GM21381 (cell line): ENCODE results near the gene C3orf52.
"Not testable (repeated sequence)": the region's sequence is repeated elsewhere in the genome, so short reads cannot be mapped to it uniquely, and the experiment has no call there.

Experiments used
- ATAC-seq: cut with Tn5 transposase; IDR thresholded peaks from one replicate; pipeline ENCODE4 v1.9.1; 2021; ENCODE audit warnings: mild to moderate bottlenecking, moderate library complexity; ENCODE audit not compliant: unreplicated experiment

Gene C3orf52, protein sequence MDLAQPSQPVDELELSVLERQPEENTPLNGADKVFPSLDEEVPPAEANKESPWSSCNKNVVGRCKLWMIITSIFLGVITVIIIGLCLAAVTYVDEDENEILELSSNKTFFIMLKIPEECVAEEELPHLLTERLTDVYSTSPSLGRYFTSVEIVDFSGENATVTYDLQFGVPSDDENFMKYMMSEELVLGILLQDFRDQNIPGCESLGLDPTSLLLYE

DNA sequence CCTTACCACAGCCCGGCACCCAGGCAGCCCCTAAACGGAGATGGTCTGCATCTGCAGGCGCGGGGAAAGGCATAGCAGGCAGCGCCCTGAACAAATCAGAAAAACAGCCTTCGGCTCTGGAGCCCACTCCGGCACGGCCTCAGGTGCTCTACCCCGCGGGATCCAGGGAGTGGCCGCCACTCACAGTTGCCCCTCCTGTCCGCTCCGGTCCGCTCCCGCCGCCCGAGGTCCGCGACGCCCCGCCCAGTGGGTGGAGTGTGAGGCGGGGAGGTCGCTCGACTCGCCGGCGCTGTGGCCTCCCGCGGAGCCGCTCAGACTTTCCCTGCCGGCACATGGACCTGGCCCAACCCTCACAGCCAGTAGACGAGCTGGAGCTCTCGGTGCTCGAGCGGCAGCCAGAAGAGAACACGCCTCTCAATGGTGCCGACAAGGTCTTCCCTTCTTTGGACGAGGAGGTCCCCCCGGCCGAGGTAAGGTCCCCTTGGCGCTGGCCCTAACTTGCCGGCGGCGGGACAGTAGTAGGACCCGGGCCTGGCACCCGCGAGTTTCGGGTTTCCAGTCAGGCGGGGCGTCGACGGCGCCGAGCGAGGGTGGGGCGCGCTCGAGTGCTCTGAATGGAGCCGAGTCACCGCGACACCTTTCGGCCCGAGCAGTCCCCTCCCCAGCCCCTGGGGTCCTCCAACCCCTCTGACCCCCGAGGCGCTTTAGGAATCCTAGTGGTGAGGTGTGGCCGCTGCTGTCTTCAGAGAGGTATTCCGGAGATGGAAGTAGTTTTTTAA lies at the start of gene C3orf52:
Gene C3orf52 (plus strand): TSS at position 314 of the 779 bp plus-strand sequence. CDS start 19 bp downstream, at position 333.
- ATAC-seq: peak; percentile 79

DNA sequence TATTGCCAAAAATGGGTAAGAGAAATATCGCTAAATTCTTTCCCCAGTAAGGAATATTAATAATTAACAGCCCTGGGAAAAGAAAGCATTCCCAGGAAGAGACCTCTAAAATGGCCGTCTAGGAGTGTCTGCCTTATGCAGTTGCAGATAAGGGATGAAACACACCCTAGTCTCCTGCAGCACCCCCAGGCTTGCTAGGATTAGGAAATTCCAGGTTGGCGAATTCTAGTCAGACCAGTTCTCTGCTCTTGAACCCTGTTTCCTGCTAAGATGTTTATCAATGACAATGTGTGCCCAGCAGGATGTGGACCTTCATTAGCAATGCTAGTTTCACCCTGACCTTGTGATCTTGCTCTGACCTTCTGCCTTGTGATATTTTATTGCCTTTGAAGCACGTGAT lies 49.0 kb upstream of the C3orf52 start:
- not testable (repeated sequence) for ATAC-seq

DNA sequence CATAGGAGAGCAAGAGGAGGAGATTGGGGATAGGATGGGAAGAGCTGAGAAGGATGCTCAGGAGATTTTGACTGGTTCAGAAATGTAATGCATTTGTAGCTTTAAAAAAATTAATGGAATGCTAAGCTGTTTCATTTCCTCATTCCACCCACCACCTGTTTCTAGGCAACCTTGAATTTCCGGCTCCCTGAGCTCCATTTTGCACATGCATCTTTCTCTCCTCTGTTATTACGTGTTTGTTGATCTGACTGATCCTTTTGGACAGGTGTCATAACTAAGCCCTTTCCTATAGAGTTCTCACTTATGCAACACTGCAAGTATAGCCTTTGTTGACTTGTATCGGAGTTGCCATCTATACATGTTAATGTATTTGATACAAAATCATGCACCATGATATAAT lies 47.3 kb upstream of the C3orf52 start:
- ATAC-seq: no peak

DNA sequence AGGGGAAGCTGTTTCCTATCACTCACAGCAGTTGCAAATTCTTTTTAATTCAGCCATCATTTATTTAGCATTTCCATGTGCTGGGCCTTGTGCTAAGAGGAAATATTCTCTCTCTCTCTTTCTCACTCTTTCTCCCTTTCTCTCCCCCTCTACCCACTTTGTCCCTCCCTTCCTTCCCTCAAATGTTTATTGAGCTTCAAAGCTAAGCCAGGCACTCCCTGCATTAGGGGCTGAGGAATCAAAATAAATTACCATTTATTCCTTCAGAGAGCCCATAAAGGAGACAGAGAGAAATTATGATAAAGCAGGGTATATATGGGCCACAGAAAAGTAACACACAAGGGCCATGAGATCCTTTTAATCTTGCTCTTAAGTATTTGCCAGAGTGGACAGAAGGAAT lies 44.9 kb upstream of the C3orf52 start:
- ATAC-seq: no peak

DNA sequence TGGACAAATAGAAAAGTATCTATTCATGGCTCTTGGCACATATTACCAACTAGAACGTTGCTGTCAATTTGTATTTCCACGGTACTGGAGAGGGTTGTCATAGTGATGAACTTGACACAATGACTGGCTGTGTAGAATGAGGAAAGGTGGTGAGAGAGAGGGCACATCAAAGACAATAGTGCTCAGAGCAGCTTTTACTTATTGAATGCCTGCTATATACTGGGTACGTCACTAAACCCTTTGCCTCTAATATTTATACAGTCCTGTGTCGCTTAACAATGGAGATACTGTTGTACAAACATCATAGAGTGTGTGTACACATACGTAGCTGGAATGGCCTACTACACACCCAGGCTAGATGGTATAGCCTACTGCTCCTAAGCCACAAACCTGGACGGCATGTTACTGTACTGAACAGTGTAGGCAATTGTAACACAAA lies 43.3 kb upstream of the C3orf52 start:
- no peak for ATAC-seq

DNA sequence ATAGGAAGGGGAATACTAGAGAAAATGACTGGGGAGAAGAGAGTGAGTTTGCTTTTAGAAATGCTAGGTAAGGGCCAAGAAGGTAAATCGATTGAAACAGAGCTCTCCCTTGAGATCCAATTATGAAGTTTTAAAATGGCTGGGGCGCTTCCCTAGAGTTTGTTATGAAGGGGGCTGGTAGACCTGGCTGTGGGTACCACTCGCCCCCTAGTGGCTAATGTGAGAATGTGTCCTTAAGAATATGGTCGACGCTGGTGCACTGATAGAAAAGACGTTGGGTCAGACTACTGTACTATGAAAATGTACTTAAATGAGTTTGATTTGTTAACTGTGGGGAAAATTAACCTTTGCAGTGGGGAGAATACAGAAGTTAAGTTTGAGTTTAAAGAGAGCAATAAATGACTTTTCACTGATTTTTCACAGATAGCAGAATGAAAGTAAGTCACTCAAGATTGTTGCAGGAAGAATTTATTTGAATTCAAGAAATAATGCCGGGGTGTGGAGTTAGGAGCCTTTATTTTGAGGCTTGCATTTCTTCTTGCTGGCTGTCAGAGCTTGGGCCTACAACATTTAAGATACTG lies 42.5 kb upstream of the C3orf52 start:
- ATAC-seq: peak; percentile 83

DNA sequence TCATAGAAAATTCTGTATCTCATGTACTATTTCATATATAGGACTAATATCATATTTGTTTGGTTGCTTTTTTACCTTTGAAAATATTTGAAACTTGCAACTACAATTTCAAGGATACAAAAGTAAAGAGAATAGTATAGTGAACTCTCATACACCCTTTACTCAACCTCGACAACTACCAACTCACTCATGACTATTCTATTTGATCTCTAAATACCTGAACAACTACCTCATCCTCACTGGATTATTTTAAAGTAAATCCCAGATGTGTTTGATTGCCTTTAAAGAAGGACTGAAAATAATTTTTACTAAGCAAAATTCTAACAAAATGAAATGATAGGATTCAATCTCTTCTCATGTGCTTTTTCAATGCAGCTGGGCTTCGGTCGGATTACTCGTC lies 39.6 kb upstream of the C3orf52 start:
- no peak for ATAC-seq

DNA sequence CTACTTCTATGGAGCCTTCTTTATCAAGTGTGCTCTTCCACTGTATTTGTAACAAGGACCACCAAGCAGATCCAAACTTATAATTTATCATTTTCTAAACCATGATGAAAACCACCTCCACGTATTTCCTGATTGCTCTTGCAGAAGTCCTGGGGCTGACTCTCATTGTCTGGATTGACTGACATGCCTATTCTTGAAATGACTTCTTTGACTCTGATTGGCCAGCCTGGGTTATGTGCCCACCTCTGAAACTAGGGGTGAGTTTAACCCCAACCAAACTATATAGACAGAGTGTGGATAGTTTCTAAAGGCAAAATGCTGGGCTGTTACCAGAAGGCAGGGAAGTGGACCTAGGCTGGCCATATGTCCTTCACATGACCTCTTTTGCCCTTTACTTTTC lies 38.9 kb upstream of the C3orf52 start:
- no peak for ATAC-seq

DNA sequence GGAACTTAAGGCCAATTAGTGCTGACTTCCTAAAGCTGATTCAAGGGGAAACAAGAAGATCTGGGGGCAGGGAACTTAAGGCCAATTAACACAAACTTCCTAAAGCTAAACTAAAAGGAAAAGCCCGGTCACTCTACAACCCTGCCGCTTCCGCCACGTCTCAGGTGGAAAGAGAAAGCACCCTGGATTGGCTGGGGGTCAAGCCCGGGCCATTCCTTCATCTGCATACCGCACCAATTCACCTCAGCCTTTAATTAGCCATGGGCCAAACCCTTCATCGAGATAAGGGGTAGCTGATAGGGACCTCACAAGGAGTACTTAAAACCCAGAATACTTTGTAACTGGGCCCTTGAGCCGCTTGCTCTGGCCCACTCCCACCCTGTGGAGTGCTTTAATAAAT lies 37.3 kb upstream of the C3orf52 start:
- no peak for ATAC-seq

DNA sequence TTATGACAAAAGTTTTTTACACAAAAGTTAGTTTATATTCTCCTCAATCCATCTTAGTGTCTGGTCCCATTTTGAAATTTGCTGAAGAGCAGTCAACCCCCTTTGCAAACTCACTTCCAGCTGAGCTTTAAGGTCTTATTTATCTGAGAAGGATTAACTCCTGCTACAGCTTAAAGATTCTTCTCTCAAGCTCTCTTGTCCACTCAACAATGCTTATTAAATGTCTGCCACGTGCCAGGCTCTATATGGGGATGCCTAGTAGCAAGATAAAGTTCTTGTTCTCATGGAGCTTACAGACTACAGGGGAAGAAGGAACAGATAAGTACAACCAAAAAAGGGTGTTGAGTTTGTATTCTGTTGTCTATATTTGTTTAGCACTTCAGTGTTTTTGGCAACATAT lies 33.0 kb upstream of the C3orf52 start:
- no peak for ATAC-seq

DNA sequence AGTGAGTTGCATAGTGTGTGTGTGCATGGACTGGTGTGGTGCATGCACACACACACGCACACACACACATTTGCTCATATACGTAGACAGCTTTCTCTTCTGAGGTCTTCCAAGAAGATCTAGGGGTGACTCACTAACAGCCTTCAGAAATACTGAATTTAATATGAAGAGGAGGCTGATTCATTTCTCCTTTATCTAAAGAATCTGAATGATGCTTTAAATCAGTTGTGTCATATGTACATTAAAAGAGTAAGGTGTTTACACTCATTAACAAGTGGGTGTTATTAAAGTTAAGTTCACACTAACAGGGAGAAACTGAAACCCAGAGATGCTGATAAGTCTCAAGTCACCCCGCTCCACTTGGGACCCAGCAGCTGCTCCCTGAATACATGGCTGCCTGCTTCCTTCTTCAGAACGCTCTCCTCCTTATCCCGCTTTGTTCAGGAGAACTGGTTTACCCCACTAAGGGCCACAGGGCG lies 29.7 kb upstream of the C3orf52 start:
- no peak for ATAC-seq

DNA sequence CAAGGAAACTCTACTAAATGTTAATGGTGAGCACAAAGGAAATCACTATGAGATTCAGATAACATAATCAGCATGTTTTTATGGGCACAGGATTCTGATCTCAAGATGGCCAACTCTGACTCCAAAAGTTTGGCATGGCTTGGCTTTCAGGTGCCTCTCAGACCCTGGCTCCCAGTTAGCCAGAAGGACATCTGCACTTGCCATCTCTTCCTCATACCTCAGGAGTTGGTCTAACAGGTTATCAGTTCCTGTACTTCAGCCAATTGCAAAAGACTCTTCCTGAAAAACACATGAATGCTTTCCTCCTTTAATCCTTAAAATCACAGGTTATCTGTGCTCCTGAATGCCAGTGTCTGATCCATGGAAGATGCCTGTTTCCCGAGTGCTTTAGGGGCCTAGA lies 26.7 kb upstream of the C3orf52 start:
- no peak for ATAC-seq

DNA sequence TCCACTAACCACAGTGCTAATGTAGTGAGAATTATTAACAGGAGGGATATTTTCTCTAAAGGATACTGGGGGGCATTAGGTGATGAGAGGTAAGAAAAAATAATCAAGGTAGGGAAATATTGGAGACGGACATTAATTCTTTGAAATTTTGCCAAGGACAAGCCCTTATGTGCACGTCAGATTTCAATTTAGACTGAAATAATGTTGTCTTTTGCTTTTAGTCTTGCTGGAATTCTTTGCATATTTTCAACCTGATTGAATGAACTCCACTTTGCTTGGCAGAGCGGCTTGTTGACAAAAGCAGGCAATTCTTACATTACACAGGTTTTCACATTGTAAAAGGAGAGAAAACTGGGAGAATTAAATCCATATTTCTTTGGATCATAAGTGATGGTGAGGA lies 25.0 kb upstream of the C3orf52 start:
- no peak for ATAC-seq

DNA sequence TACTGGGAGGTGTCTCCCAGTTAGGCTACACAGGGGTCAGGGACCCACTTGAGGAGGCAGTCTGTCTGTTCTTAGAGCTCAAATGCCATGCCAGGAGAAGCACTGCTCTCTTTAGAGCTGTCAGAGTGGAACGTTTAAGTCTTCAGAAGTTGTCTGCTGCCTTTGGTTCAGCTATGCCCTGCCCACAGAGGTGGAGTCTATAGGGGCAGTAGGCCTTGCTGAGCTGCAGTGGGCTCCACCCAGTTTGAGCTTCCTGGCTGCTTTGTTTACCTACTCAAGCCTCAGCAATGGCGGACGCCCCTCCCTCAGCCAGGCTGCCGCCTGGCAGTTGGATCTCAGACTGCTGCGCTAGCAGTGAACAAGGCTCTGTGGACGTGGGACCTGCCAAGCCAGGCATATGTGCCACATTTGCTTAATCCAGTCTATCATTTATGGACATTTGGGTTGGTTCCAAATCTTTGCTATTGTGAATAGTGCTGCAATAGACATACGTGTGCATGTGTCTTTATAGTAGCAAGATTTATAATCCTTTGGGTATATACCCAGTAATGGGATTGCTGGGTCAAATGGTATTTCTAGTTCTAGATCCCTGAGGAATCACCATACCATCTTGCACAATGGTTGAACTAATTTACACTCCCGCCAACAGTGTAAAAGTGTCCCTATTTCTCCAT lies 13.7 kb upstream of the C3orf52 start:
- not testable (repeated sequence) for ATAC-seq

DNA sequence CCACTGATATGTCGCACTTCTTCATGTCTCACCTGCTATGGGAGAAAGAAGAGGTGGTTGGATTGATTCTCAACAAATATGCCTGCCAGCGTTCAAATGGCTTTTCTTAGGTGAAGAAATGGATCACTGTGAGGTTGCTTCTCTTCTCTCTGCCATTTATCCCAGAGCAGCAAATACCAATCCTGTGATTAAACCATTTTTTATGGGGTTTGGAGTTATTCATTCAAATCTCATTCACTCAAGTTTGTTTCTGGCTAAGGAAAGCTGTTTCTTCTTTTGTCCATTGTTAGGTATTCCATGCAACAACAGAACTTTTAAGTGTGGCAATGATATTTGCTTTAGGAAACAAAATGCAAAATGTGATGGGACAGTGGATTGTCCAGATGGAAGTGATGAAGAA lies 12.2 kb upstream of the C3orf52 start:
- no peak for ATAC-seq

DNA sequence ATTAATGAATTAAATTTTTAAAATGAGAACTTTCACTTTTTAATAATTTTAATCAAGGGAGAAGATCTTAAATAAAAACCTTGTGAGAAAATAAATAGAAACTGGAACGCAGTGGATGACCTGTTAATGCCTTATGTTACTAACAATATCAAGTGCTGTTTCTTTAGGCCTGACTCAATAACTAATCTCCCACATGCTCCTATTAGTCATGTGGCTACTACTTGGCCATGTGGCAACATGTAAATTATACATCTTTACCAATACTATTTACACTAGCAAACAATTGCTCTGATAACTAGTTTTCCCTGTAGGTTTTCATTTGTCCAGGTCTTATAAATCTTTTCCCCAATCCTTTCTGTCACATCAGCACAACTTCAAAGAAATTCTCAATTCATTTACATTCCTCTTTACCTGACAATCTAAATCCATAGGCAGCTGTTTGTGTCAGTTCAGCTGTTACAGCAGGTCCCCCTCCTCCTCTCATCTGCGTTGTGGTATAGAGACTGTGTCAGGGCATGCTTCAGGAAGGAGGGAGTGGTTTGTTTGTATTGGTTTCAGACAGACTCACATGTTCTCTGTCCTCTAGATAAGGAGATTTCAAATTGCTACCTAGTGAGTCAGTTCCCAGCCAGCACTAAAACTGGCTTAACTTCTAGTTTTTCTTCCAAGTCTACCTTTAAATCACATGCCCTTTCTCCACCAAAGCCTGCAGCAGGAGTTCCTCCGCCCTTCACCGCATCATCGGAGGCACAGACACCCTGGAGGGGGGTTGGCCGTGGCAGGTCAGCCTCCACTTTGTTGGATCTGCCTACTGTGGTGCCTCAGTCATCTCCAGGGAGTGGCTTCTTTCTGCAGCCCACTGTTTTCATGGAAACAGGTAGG lies 11.3 kb upstream of the C3orf52 start:
- ATAC-seq: peak; percentile 88

DNA sequence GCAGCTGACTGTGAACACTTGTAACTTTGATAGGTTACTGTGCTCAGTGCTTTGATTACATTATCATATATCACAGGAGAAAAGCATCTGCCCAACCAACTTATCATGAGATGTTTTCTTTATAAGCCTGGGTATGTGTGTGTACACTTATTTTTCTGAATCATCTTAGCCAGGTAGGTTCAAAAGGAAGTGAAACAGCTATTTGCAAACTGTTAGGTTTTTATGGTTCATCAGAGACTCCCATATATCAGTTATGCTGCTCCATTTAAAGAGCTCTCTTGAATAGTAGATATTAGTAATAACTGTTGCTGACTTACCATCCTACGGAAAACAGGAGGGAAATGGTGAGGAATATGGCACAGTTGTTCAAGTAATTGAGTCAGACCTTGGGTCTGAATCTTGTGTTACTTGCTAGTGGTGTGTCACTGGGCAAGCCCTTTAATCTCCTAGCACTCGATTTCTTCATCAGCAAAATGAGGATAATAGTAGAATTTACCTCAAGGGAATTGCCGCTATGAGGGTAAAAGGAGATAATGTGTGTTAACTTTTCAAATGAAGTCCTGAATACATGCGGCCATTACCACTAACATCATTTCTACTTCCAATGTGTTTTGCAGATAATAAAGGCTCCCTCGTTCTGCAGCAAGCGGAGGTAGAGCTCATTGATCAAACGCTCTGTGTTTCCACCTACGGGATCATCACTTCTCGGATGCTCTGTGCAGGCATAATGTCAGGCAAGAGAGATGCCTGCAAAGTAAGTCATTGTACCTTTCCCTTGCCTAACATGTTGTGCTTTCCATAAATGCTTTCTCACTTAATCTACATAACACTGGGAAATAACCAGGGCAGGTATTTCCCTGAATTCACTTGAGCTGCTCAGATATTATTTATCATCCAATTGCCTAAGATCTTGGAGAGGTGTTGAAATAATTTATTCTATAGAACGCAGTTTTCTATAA lies 7.8 kb upstream of the C3orf52 start:
- ATAC-seq: no peak

DNA sequence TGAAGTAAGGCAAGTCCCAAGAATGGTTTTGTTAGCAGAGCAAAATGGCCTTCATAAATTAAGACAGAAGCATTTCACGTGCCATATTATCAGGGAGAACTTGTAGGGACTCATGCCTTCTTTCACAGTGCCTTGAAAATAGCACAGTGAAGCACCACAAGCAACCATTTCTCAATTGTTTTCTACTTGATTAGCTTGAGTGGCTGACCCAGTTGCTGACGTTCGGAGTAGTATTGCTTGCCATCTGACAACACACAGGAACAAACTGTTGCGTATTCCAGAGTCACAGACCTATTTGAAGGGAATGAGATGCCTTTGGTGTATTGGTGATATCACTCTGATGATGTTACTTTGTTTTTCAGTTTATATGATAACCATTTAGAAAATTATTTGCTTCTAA lies 3.0 kb upstream of the C3orf52 start:
- no peak for ATAC-seq

DNA sequence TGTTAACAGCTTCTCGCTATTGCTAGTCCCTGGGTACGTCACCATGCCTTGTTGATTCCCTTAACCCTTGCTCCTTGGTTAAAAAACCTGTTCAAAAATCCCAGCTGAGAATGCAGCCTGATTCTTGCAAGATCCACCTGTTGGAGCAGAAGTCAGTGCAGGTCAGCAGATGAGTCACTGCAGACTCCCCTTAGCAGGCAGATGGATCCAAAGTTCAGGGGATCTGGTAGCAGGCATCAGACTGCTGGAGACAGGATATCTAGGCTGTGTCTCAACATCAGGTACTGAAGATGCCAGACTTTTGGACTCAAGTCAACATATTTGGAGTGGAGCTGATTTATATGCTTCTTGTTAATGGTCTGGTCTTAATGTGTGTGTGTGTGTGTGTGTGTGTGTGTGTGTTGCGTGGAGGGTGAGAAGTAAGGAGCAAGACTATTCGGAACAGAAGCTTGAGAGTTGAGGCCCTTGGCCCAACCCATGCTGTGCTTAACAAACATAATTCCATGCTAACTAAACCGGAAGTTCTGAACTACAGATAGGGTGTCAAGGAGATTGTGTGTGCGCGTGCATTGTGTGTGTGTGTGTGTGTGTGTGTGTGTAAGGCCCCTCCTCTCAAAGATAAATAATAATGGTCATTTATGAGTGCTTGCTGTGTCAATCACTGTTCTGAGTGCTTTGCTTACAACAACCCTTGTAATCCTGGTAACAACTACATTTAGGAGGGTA lies 1.0 kb upstream of the C3orf52 start:
- ATAC-seq: no peak
